NCI-H2171 (cell line): ENCODE results near the gene ZNF79.

Source experiments
- DNase-seq: peaks from one replicate; lab custom pipeline; 2025; lab: John Stamatoyannopoulos, UW

The ZNF79 gene

GRCh38 chr9:127423934-127424675, at the start of gene ZNF79:
Gene ZNF79 (plus strand): TSS chr9:127424382. CDS start chr9:127424788, 406 bp downstream.
- DNase-seq, result peak; percentile 93

GRCh38 chr9:127380479-127380878, 43.7 kb upstream of the ZNF79 start:
- DNase-seq, result no peak

- DNase-seq, result no peak
These were observed 41.6 kb upstream of the ZNF79 start for GRCh38 chr9:127382541-127382940.

GRCh38 chr9:127384016-127384730, 40.0 kb upstream of the ZNF79 start:
- no peak for DNase-seq

- no peak for DNase-seq
These were observed 39.3 kb upstream of the ZNF79 start for GRCh38 chr9:127384901-127385300.

- no peak for DNase-seq
These were observed 37.9 kb upstream of the ZNF79 start for GRCh38 chr9:127386249-127386648.

GRCh38 chr9:127386981-127387380, 37.2 kb upstream of the ZNF79 start:
- DNase-seq, result no peak

- no peak for DNase-seq
These were observed 35.9 kb upstream of the ZNF79 start for GRCh38 chr9:127388037-127388855.

GRCh38 chr9:127388856-127389238, 35.3 kb upstream of the ZNF79 start:
- no peak for DNase-seq

GRCh38 chr9:127389381-127390247, 34.6 kb upstream of the ZNF79 start:
- no peak for DNase-seq

- no peak for DNase-seq
These were observed 34.0 kb upstream of the ZNF79 start for GRCh38 chr9:127390248-127390545.

- DNase-seq, result no peak
These were observed 33.6 kb upstream of the ZNF79 start for GRCh38 chr9:127390563-127390962.

- no peak for DNase-seq
These were observed 32.0 kb upstream of the ZNF79 start for GRCh38 chr9:127392166-127392565.

GRCh38 chr9:127392976-127393375, 31.2 kb upstream of the ZNF79 start:
- no peak for DNase-seq

GRCh38 chr9:127393645-127394044, 30.5 kb upstream of the ZNF79 start:
- DNase-seq, result no peak

- DNase-seq, result no peak
These were observed 28.5 kb upstream of the ZNF79 start for GRCh38 chr9:127395497-127396252.

- no peak for DNase-seq
These were observed 27.9 kb upstream of the ZNF79 start for GRCh38 chr9:127396253-127396807.

- DNase-seq, result peak; percentile 100
These were observed 27.2 kb upstream of the ZNF79 start, which contains the start of gene SLC2A8 for GRCh38 chr9:127396808-127397645. Gene SLC2A8 (plus strand): TSS chr9:127397169. CDS start chr9:127397231, 62 bp downstream.

GRCh38 chr9:127397646-127398274, 26.4 kb upstream of the ZNF79 start:
- peak; percentile 35 for DNase-seq
